Activated CD8-positive, alpha-beta T cell treated with anti-CD3 and anti-CD28 coated beads for 36 hours (primary cell): ENCODE results near the gene SOX15. TPM values are rescaled to one million over a fixed set of nuclear protein-coding genes. Genes with fewer than 3 reads are reported as not detected.

Experiments
- ATAC-seq: fragments of 200-7000 bp; cut with Tn5 transposase; one replicate; pipeline ENCODE4 v1.10.0; 2021; ENCODE audit warnings: mild to moderate bottlenecking, moderate library complexity
- CTCF ChIA-PET: fragments of 350-600 bp; sonication (Branson Sonifier 250); formaldehyde crosslinking; loops from one replicate; lab custom pipeline; 2021; ENCODE audit warnings: antibody characterized with exemption; lab: Charles Lee
- POLR2A ChIA-PET: fragments of 350-600 bp; sonication (Branson Sonifier 250); formaldehyde crosslinking; loops from one replicate; lab custom pipeline; 2021; ENCODE audit warnings: antibody characterized with exemption; lab: Charles Lee
- DNase-seq: peaks from one replicate; pipeline ENCODE4 v3.0.0-alpha.2; 2020
- H3K27ac Mint-ChIP-seq: one replicate; pipeline ENCODE4 v1.8.0; 2021; ENCODE audit warnings: mild to moderate bottlenecking, mixed read lengths
- H3K27me3 Mint-ChIP-seq: one replicate; pipeline ENCODE4 v1.8.0; 2021; ENCODE audit warnings: mixed read lengths
- H3K36me3 Mint-ChIP-seq: one replicate; pipeline ENCODE4 v1.8.0; 2021; ENCODE audit warnings: low read depth, mixed read lengths
- H3K4me1 Mint-ChIP-seq: one replicate; pipeline ENCODE4 v1.8.0; 2021; ENCODE audit warnings: low read depth, mixed read lengths
- H3K4me3 Mint-ChIP-seq: one replicate; pipeline ENCODE4 v1.8.0; 2021; ENCODE audit warnings: mild to moderate bottlenecking, moderate library complexity, mixed read lengths
- H3K9me3 Mint-ChIP-seq: one replicate; pipeline ENCODE4 v1.8.0; 2021; ENCODE audit warnings: mixed read lengths
- intact Hi-C: fragments of 100-400 bp; cut with micrococcal nuclease; formaldehyde crosslinking; loops from one replicate; pipeline ENCODE4 v1.10.0; 2022
- total RNA-seq, 2 experiments: library from RNA; stranded (reverse); gene quantifications; one replicate each; pipeline ENCODE4 v1.2.3, GENCODE V29; 2021
- TF ChIP-seq, protein P1 (sequence below): fragments of 200-600 bp; IDR thresholded peaks from one replicate; pipeline ENCODE4 v1.8.0; 2022; ENCODE audit warnings: antibody characterized with exemption, mild to moderate bottlenecking

Gene SOX15
- total RNA-seq, 2 experiments from 2014 or later = 0.25 TPM; not detected in 1

DNA sequence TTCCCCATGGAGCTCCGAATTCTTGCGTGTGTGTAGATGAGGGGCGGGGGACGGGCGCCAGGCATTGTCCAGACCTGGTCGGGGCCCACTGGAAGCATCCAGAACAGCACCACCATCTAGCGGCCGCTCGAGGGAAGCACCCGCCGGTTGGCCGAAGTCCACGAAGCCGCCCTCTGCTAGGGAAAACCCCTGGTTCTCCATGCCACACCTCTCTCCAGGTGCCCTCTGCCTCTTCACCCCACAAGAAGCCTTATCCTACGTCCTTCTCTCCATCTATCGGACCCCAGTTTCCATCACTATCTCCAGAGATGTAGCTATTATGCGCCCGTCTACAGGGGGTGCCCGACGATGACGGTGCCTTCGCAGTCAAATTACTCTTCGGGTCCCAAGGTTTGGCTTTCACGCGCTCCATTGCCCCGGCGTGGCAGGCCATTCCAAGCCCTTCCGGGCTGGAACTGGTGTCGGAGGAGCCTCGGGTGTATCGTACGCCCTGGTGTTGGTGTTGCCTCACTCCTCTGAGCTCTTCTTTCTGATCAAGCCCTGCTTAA is 28.8 kb downstream of the SOX15 start:
- H3K27ac Mint-ChIP-seq = peak overlapping the region; percentile 91
- H3K9me3 Mint-ChIP-seq = no peaks in the 10 kb centered on the region
- peaks cover 35% of the 10 kb centered on the region for H3K36me3 Mint-ChIP-seq
- ATAC-seq = peak; percentile 76
- H3K4me3 Mint-ChIP-seq = peak overlapping the region; percentile 85
- TF ChIP-seq, protein P1, sequence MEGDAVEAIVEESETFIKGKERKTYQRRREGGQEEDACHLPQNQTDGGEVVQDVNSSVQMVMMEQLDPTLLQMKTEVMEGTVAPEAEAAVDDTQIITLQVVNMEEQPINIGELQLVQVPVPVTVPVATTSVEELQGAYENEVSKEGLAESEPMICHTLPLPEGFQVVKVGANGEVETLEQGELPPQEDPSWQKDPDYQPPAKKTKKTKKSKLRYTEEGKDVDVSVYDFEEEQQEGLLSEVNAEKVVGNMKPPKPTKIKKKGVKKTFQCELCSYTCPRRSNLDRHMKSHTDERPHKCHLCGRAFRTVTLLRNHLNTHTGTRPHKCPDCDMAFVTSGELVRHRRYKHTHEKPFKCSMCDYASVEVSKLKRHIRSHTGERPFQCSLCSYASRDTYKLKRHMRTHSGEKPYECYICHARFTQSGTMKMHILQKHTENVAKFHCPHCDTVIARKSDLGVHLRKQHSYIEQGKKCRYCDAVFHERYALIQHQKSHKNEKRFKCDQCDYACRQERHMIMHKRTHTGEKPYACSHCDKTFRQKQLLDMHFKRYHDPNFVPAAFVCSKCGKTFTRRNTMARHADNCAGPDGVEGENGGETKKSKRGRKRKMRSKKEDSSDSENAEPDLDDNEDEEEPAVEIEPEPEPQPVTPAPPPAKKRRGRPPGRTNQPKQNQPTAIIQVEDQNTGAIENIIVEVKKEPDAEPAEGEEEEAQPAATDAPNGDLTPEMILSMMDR = peak; percentile 79
- intact Hi-C loops = loop anchor here (5.0 to 10.0 kb wide), 3 partner anchors 39 to 206 kb away; partner anchors contain the start of genes FGF11, KCTD11, TMEM102 and TMEM95
- ChIA-PET CTCF (interaction anchor here (0.6 to 7.9 kb wide), 62 partner anchors 9 to 515 kb away, joined by 3 to 186 read pairs (median 5); partner anchors contain the start of genes ACAP1, FXR2, MPDU1 and PLSCR3), POLR2A (interaction anchor here (0.6 to 5.3 kb wide), 34 partner anchors 9 to 251 kb away, joined by 3 to 100 read pairs (median 6); partner anchors contain the start of genes CD68, GPS2, POLR2A and TNFSF12)
- DNase-seq = peak; percentile 93
- no peaks in the 10 kb centered on the region for H3K27me3 Mint-ChIP-seq
- H3K4me1 Mint-ChIP-seq = peaks cover 52% of the 10 kb centered on the region

DNA sequence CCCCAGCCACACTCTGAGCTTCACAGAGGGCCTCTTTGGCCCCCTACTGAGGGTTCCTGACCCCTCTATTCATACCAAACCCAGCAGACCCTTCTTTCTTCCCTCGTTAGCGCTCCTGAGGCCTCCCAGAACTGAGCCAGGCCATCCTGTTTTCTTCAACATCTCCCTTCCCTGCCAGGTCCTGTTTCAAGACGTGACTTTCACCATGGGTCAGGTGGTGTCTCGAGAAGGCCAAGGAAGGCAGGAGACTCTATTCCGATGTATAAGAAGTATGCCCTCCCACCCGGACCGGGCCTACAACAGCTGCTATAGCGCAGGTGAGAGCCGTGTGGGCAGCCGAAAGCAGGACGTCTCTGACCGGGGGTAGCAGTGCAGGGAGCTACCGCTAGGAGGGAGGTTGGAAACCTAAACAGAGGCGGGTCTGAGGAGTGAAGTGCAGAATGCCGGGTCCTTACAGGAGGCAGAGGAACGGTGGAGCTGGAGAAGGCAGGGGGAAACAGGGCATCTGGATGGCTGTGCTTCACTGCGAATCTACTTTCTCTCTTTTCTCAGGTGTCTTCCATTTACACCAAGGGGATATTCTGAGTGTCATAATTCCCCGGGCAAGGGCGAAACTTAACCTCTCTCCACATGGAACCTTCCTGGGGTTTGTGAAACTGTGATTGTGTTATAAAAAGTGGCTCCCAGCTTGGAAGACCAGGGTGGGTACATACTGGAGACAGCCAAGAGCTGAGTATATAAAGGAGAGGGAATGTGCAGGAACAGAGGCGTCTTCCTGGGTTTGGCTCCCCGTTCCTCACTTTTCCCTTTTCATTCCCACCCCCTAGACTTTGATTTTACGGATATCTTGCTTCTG is 29.5 kb downstream of the SOX15 start:
- H3K9me3 Mint-ChIP-seq = no peaks in the 10 kb centered on the region
- POLR2A ChIA-PET = interaction anchor here (0.6 to 5.3 kb wide), 33 partner anchors 8 to 250 kb away, joined by 3 to 100 read pairs (median 6); partner anchors contain the start of genes CD68, GPS2, POLR2A and TNFSF12

DNA sequence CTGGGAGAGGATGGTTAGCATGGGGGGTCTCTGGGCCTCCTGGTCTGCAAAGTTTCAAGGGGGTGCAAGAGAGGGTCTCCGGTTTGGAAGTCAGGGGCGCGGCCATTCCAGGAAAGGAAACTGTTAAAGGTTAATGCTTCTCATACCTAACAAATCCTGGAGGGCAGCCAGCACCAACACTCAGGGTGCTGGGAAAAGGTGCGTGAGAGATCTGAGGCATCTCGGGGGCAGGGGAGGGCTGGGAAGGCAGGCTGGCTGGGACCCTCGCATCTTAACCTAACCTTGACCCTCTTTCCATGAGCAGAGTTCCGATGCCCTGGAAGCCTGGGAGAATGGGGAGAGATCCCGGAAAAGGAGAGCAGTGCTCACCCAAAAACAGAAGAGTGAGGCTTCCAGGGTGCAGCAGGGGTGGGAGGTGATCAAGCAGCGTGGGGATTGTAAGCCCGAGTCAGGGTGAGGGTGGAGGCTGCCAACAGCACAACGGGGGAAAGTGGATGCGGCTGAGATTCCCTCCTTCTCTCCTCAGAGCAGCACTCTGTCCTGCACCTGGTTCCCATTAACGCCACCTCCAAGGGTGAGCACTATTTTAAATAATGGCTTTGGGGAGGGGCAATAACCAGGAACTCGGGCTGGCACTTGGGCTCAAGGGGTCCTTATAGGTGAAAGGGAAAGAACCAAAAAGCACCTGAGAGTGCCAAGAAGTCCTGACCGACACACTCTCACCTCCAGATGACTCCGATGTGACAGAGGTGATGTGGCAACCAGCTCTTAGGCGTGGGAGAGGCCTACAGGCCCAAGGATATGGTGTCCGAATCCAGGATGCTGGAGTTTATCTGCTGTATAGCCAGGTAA is 30.3 kb downstream of the SOX15 start:
- TF ChIP-seq, protein P1 = no peak
- H3K9me3 Mint-ChIP-seq = no peaks in the 10 kb centered on the region
- ATAC-seq = no peak
- peak overlapping the region; percentile 85 for H3K4me3 Mint-ChIP-seq
- H3K36me3 Mint-ChIP-seq = peaks cover 23% of the 10 kb centered on the region
- H3K27me3 Mint-ChIP-seq = no peaks in the 10 kb centered on the region
- H3K4me1 Mint-ChIP-seq = peaks cover 59% of the 10 kb centered on the region
- H3K27ac Mint-ChIP-seq = peak overlapping the region; percentile 91
- POLR2A ChIA-PET = interaction anchor here (0.7 to 5.3 kb wide), 23 partner anchors 7 to 208 kb away, joined by 3 to 100 read pairs (median 6); partner anchors contain the start of genes CD68, POLR2A, SOX15 and TP53
- intact Hi-C loops = loop anchor here (5.0 to 10.0 kb wide), 3 partner anchors 37 to 205 kb away; partner anchors contain the start of genes FGF11, KCTD11, TMEM102 and TMEM95
- CTCF ChIA-PET = interaction anchor here (0.8 to 7.9 kb wide), 36 partner anchors 11 to 238 kb away, joined by 3 to 186 read pairs (median 8); partner anchors contain the start of genes ACAP1, FXR2, MPDU1 and PLSCR3
- peak; percentile 2 for DNase-seq

More for the DNA sequence above, 29.5 kb downstream of the SOX15 start:
- intact Hi-C loops = loop anchor here (5.0 to 10.0 kb wide), 3 partner anchors 38 to 206 kb away; partner anchors contain the start of genes FGF11, KCTD11, TMEM102 and TMEM95
- DNase-seq (peak; percentile 80), ATAC-seq (peak; percentile 40)
- Mint-ChIP-seq H3K4me1 (peaks cover 55% of the 10 kb centered on the region), H3K4me3 (peak overlapping the region; percentile 85), H3K27me3 (no peaks in the 10 kb centered on the region), H3K36me3 (peaks cover 30% of the 10 kb centered on the region), H3K27ac (peak overlapping the region; percentile 91)
- CTCF ChIA-PET = interaction anchor here (0.6 to 7.9 kb wide), 62 partner anchors 8 to 514 kb away, joined by 3 to 186 read pairs (median 5); partner anchors contain the start of genes ACAP1, FXR2, MPDU1 and PLSCR3
- TF ChIP-seq, protein P1 = no peak

DNA sequence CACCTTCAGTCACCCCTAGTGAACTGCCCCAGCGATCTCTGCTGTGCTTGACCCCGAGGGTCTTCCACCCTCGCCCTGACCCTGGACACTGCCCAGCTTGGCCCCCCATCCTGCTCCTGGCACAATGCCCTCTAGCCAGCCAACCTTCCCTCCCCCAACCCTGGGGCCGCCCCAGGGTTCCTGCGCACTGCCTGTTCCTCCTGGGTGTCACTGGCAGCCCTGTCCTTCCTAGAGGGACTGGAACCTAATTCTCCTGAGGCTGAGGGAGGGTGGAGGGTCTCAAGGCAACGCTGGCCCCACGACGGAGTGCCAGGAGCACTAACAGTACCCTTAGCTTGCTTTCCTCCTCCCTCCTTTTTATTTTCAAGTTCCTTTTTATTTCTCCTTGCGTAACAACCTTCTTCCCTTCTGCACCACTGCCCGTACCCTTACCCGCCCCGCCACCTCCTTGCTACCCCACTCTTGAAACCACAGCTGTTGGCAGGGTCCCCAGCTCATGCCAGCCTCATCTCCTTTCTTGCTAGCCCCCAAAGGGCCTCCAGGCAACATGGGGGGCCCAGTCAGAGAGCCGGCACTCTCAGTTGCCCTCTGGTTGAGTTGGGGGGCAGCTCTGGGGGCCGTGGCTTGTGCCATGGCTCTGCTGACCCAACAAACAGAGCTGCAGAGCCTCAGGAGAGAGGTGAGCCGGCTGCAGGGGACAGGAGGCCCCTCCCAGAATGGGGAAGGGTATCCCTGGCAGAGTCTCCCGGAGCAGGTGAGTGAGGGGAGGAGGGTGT is 31.2 kb downstream of the SOX15 start, which contains the start of gene TNFSF13:
TSS of gene TNFSF13 (plus strand) at position 207 of the 776 bp plus-strand sequence. CDS start at position 497, 290 bp downstream.
- no peaks in the 10 kb centered on the region for H3K9me3 Mint-ChIP-seq
- ATAC-seq (no peak), DNase-seq (peak; percentile 13)
- TF ChIP-seq, protein P1 = no peak
- H3K4me1 Mint-ChIP-seq = peaks cover 55% of the 10 kb centered on the region
- H3K4me3 Mint-ChIP-seq = peak within 1 kb of the TSS; percentile 85
- H3K27me3 Mint-ChIP-seq = no peaks in the 10 kb centered on the region
- intact Hi-C loops = no loop called here
- ChIA-PET POLR2A (interaction anchor here (0.7 to 5.3 kb wide), 11 partner anchors 9 to 688 kb away, joined by 3 to 100 read pairs (median 4); partner anchors contain the start of genes MPDU1, POLR2A, SOX15 and TNFSF12), CTCF (interaction anchor here (1.1 to 7.9 kb wide), 6 partner anchors 10 to 205 kb away, joined by 3 to 186 read pairs (median 6); partner anchors contain the start of gene TNFSF12)
- peaks cover 15% of the 10 kb centered on the region for H3K36me3 Mint-ChIP-seq
- H3K27ac Mint-ChIP-seq = peak within 1 kb of the TSS; percentile 86
